Effector CD8-positive, alpha-beta T cell (primary cell): ENCODE measurements around the gene PPP1R10.

Source experiments
- DNase-seq: peaks from one replicate; lab custom pipeline; 2025; lab: John Stamatoyannopoulos, UW

The PPP1R10 gene

GRCh38 chr6:30598912-30599624 lies 18.0 kb downstream of the PPP1R10 start:
- no peak for DNase-seq

DNA sequence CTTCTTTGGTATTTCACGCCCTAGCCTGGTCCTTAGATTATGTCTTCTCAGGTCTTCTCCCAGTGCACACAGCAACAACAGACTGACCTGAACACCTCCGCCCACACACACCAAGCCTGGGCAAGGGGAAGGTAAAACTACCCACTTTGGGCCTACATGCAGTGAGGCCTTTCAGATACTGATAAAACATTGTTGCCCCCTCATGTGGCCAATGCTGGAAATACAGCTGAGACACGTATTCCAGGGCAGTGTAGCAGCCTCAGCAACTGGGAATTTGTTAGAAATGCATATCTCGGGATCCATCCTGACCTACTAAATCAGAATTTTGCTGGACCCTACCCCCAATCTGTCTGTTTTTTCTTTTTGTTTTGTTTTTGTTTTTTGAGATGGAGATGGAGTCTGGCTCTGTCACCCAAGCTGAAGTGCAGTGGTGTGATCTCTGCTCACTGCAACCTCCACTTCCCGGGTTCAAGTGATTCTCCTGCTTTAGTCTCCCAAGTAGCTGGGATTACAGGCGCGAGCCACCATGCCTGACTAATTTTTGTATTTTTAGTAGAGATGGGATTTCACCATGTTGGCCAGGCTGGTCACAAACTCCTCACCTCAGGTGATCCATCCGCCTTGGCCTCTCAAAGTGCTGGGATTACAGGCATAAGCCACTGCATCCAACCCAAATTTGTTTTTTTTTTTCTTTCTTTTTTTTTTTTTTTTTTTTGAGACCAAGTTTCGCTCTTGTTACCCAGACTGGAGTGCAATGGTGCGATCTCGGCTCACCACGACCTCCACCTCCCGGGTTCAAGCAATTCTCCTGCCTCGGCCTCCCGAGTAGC lies 19.5 kb downstream of the PPP1R10 start:
- peak; percentile 73 for DNase-seq

DNA sequence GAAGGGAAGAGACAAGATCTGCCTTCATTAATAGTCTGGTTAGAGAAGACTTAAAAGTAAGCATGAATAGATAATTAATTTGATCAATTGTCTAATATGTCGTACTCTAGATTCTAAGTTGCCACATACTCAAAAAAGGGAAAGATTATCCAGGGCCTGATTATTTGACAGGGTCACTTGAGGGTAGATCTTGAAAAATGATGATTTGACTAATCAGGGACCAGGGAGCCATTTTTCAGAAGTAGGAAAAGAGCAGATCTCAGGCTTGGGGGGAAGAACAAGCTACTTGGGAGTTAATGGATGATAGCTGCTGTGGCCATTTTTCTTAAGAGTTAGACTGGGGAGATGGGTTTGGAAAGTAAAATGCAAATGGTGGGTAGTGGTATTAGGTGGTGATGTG lies 24.8 kb downstream of the PPP1R10 start:
- DNase-seq: no peak

GRCh38 chr6:30591008-30591407 lies 26.0 kb downstream of the PPP1R10 start:
- no peak for DNase-seq

DNA sequence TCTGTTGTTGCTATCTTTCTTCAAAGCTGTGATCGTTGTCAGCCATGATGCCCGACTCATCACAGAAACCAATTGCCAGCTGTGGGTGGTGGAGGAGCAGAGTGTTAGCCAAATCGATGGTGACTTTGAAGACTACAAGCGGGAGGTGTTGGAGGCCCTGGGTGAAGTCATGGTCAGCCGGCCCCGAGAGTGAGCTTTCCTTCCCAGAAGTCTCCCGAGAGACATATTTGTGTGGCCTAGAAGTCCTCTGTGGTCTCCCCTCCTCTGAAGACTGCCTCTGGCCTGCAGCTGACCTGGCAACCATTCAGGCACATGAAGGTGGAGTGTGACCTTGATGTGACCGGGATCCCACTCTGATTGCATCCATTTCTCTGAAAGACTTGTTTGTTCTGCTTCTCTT lies 26.5 kb downstream of the PPP1R10 start:
- no peak for DNase-seq

DNA sequence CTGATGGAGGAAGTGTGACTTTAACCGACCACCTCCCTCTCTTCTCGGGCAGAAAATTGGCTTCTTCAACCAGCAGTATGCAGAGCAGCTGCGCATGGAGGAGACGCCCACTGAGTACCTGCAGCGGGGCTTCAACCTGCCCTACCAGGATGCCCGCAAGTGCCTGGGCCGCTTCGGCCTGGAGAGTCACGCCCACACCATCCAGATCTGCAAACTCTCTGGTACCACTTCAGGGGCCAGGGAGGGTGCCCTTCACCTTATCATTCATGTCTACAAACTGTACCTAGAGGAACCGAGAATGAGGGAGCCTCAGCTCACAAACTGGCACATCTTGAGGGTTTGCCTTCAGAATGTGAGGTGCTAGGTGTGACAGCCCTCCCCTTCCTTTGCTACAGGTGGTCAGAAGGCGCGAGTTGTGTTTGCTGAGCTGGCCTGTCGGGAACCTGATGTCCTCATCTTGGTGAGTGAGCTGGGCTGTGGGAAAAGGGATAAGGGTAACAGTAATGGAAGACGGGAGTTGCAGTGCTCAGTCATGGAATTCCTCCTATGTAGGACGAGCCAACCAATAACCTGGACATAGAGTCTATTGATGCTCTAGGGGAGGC lies 27.2 kb downstream of the PPP1R10 start:
- DNase-seq: no peak

- DNase-seq: no peak
These were observed 33.1 kb downstream of the PPP1R10 start for GRCh38 chr6:30583921-30584320.

DNA sequence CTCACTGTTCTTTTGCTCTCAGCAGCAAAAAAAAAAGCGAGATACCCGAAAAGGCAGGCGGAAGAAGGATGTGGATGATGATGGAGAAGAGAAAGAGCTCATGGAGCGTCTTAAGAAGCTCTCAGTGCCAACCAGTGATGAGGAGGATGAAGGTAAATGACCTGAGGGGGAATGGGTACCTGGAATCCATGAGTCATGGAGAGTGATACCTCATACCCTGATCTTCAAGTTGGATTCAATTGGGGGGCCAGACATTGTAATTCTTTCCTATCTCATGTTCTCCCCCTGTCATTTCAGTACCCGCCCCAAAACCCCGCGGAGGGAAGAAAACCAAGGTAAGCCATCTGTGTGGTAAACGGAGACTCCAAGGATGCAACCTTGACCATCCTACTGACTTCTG lies 39.0 kb downstream of the PPP1R10 start:
- no peak for DNase-seq

DNA sequence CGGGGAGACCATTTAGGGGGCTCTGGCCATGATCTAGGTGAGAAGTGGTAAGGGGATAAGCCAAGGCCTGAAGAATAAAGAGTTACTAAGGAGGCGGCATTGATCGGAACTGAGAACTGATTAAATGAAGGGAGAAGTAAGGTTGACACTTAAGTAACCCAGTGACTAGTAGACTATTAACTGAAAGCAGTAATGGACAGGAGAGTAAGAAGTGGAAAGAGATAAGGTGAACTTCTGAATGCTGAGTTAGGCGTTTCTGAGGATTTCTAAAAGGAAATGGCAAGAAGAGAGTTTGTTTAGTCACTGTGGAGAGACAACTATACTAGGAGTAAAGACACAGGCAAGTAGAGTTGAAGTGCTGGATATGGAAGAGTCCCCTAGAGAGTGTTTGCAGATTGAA lies 43.9 kb downstream of the PPP1R10 start:
- DNase-seq: no peak

DNA sequence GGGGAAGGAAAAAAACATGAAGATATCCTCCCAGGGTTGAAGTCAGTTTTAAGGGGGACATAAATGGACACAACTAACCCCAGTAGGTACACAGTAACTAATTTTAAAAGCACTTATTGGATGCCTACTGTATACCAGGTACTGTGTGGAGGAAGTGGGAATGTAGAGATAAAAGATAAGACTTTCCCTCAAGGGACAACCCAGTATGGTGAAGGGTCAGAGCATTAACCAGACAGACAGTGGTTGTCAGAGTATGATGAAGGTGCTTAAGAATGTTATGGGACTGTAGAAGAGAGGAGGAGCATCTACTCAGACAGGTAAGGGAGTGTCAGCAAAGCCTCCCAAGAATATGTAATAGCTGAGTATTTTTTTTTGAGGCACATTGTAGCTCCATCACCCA lies 44.9 kb downstream of the PPP1R10 start:
- no peak for DNase-seq

DNA sequence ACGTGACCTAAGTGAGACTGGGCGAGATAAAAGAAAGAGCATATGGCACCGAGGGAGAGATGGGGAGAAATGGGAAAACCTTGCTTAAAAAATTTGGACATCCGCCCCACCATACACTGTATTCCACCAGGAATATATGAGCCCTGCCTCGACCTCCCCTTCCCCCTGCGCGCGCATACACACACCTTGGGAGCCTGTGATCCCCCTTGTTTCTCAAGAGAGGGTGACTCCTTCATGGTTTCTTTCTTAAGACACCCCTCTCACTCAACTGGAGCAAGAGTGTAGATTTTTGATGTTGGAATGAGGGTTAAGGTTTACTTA lies 45.3 kb downstream of the PPP1R10 start:
- no peak for DNase-seq

GRCh38 chr6:30571075-30571761 lies 45.8 kb downstream of the PPP1R10 start, which contains the start of gene ABCF1:
Gene ABCF1 (plus strand): TSS chr6:30571442. CDS start chr6:30571488, 46 bp downstream.
- peak; percentile 98 for DNase-seq

GRCh38 chr6:30570740-30571074 lies 46.3 kb downstream of the PPP1R10 start:
- no peak for DNase-seq

DNA sequence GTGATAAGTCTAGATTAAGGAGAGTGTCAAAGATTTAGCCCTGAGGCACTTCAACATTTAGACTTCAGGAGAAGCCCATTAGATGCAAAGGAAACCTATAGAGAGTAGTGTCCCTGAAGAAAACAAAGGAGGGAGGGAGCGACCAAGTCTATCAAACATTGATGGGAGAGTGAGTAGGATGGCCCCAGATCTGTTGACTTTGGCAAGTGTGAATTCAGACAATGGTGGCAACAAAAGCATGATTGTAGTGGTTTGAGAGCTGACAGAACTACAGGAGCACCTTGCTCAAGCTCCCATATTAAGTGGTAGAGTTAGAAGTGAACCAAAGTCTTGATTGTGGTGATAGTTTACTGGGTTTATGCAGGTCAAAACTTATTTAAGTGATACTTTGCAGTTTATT lies 46.8 kb downstream of the PPP1R10 start:
- no peak for DNase-seq

- no peak for DNase-seq
These were observed 48.8 kb downstream of the PPP1R10 start for GRCh38 chr6:30568245-30568644.

DNA sequence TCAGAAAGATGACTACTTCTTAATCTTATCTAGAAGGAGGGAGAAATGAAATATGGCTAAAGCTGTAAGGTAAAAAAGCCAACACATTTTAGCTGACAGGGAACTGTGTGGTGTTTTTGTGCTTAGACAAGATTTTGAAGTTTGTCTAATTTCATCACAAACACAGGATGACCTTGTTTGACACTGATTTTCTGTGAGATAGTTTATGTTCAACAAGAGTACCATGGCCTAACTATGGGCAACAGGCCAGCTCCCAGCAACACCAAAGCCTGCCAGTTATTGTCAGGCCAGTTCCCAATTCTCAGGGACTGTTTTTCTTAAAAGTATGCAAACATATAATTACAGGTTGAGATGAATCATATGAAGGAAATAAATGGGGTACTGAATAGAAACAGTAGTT lies 51.3 kb downstream of the PPP1R10 start:
- no peak for DNase-seq

- no peak for DNase-seq
These were observed 52.9 kb downstream of the PPP1R10 start for GRCh38 chr6:30564114-30564513.

DNA sequence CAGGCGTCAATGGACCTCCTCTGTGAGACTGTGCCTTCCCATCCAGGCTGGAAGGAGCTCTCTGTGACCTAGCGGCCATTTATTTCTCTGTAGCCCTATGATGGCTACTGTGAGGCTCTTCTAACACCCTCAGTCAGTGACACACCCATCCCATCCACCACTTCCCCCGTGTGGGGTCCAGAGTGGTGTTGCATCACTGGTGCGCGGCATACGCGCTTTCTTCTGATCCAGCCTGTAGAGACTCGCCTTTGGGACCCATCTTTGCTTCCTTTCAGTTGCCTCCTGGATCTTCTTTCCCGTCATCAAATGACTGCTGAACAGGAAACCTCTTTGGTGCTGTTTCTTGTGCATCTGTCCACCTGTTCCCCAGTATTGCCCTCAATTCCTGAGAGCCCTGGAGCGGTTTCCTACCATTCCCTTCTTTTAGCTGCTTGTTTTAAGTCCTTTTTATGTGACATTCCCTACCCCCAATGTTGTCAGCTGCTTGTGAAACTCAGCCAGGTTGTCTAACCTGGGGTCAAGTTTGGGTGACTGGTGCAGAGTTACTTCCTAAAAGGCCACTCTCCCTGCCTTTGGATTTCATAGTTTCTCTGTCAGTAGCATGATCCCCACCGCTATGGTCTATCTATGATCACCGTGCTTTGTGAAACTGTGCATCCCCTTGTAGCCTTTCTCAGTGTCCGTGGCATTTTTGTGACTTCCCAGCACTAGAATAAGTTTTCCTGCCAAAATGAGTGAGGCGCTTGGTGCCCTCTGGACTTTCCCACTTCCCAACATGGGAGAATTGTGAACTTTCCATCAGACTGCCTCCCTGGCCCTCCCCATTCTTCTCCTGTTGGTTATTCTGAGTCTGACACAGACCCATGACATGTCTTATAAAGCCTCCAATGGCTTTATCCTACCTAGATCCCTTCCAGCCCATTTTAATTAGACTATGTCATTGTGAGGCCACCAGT lies 54.3 kb downstream of the PPP1R10 start:
- DNase-seq: no peak

DNA sequence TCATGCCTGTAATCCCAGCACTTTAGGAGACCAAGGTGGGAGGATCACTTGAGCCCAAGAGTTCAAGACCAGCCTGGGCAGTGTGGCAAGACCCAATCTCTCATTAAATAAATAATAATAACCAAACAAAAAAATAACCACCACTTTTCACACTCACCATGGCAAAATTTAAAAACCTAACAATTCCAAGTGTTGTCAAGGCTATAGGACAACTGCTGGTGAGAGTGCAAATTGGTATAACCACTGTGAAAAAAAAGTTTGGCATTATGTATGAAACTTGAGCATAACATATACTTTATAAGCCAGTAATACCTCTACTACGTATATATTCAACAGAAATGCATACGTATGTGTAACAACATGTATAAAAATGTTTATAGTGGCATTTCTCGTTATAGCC lies 56.1 kb downstream of the PPP1R10 start:
- no peak for DNase-seq

GRCh38 chr6:30557683-30557981 lies 59.4 kb downstream of the PPP1R10 start:
- no peak for DNase-seq

- peak; percentile 83 for DNase-seq
These were observed 59.9 kb downstream of the PPP1R10 start, which contains the start of gene PRR3 for GRCh38 chr6:30556906-30557682. Gene PRR3 (plus strand): TSS chr6:30557295. CDS start chr6:30557345, 50 bp downstream.
